Measurements from ENCODE around the gene PRPF8. TPM values are rescaled to one million over a fixed set of nuclear protein-coding genes. Genes with fewer than 3 reads are reported as not detected.

The PRPF8 gene
- total and polyA plus RNA-seq, 10 of the 15 experiments (the other 5 are each of a cell fraction or from before 2014, with no cell fraction given) = 77.2 to 337 (median 162) TPM

- ChIA-PET RAD21 (ENCODE audit: unreplicated experiment) (no interaction called here), POLR2A (no interaction called here), SMC1A (ENCODE audit: uncharacterized antibody, unreplicated experiment) (interaction anchor here (0.8 kb wide), 1 partner anchor 14 kb away, joined by 3 read pairs; the partner anchor contains the start of gene RILP), CTCF (interaction anchor here (0.6 to 1.0 kb wide), 2 partner anchors 14 to 180 kb away, joined by 3 read pairs; no protein-coding TSS in a partner anchor)
- ATAC-seq (no peak), FAIRE-seq (no peak), DNase-seq (ENCODE audit: low read depth, low spot score) (no peak)
- intact Hi-C loops (cut with micrococcal nuclease; ENCODE audit: unreplicated experiment) = loop anchor here (5.0 kb wide), 1 partner anchor 118 kb away; the partner anchor contains the start of gene INPP5K
- no peaks in the 10 kb centered on the region for H3K36me3 ChIP-seq (ENCODE audit: control insufficient read depth in 2 of 2, insufficient read depth in 2 of 2, low read length in 1 of 2)
- no peak for TF ChIP-seq RELB (IDR thresholded peaks at IDR 0.05; ENCODE audit: low read depth)
- TF ChIP-seq NR2C1 (IDR thresholded peaks at IDR 0.05) = no peak
- TF ChIP-seq, protein P1, sequence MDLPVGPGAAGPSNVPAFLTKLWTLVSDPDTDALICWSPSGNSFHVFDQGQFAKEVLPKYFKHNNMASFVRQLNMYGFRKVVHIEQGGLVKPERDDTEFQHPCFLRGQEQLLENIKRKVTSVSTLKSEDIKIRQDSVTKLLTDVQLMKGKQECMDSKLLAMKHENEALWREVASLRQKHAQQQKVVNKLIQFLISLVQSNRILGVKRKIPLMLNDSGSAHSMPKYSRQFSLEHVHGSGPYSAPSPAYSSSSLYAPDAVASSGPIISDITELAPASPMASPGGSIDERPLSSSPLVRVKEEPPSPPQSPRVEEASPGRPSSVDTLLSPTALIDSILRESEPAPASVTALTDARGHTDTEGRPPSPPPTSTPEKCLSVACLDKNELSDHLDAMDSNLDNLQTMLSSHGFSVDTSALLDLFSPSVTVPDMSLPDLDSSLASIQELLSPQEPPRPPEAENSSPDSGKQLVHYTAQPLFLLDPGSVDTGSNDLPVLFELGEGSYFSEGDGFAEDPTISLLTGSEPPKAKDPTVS (IDR thresholded peaks at IDR 0.05; ENCODE audit: low read depth, low read length) = no peak
- no peak for TF ChIP-seq ATF2 (IDR thresholded peaks at IDR 0.05; ENCODE audit: low read length)
- TF ChIP-seq ZSCAN29 (IDR thresholded peaks at IDR 0.05) = no peak
- no peak for TF ChIP-seq SMAD1 (IDR thresholded peaks at IDR 0.05; ENCODE audit: low read depth, partially characterized antibody)
- TF ChIP-seq SMAD5 (IDR thresholded peaks at IDR 0.05; ENCODE audit: low read depth) = no peak
- no peak for TF ChIP-seq MXI1 (IDR thresholded peaks at IDR 0.05; ENCODE audit: low read depth, low read length)
- TF ChIP-seq TCF12 (IDR thresholded peaks at IDR 0.05; ENCODE audit: low read depth, low read length) = no peak
- TF ChIP-seq STAT1 (conservative IDR thresholded peaks at IDR 0.05) = no peak
- no peak for TF ChIP-seq MAX (IDR thresholded peaks at IDR 0.05; ENCODE audit: low read depth, low read length)
- TF ChIP-seq MYC (IDR thresholded peaks at IDR 0.05; ENCODE audit: insufficient read depth, insufficient read length, insufficient replicate concordance, low read length, severe bottlenecking) = no peak
- no peak for TF ChIP-seq GATAD2B (conservative IDR thresholded peaks at IDR 0.05; ENCODE audit: low read depth)
- H3K9me3 ChIP-seq (replicated peaks; ENCODE audit: control insufficient read depth, insufficient read depth, low read length) = no peaks in the 10 kb centered on the region
- H3K4me2 ChIP-seq (ENCODE audit: control insufficient read depth, insufficient read depth) = no peak overlapping the region
- peaks cover 18% of the 10 kb centered on the region for H3K4me1 ChIP-seq (ENCODE audit: control insufficient read depth, insufficient read depth, low read length)
- H2AFZ ChIP-seq (ENCODE audit: control insufficient read depth, low read depth, low read length) = no peak overlapping the region
- BruUV-seq (replicated peaks) = no TSS peak
- no peak overlapping the region for H3K9ac ChIP-seq (ENCODE audit: control insufficient read depth, insufficient read depth, low read length)
- H3K27ac ChIP-seq (ENCODE audit: control insufficient read depth, insufficient read depth) = no peak overlapping the region
- H3K79me2 ChIP-seq (ENCODE audit: control insufficient read depth, insufficient read depth, low read length) = no peaks in the 10 kb centered on the region
- H4K20me1 ChIP-seq (ENCODE audit: control insufficient read depth, insufficient read depth) = no peaks in the 10 kb centered on the region
- in situ Hi-C loops (cut with MboI) = no loop called here
- no peaks in the 10 kb centered on the region for H3K27me3 ChIP-seq (replicated peaks in 1 of 2; ENCODE audit: control insufficient read depth in 2 of 2, insufficient read depth in 2 of 2, low read length in 1 of 2)
- WGBS (ENCODE audit: insufficient coverage, insufficient replicate concordance, low lambda C conversion rate, missing lambda C conversion rate) = 76% methylated on average over 44 of the region's 45 CpGs
- H3K4me3 ChIP-seq = no peak overlapping the region
These were observed 49.6 kb downstream of the PRPF8 start for GRCh38 chr17:1634841-1635650.
